ENCODE measurements around the gene CACNA2D3.

GRCh38 chr3:54366839-54367238 is 244.5 kb downstream of the CACNA2D3 start:
- TF ChIP-seq CTCF (optimal IDR thresholded peaks at IDR 0.05 in 1 of 3, IDR thresholded peaks at IDR 0.05 in 1 of 3, conservative IDR thresholded peaks at IDR 0.05 in 1 of 3; ENCODE audit: extremely low read depth in 1 of 3, insufficient read depth in 2 of 3, low read length in 3 of 3) = no peak
- no peak for TF ChIP-seq EZH2 (IDR thresholded peaks at IDR 0.05; ENCODE audit: low read length)
